ENCODE results near the gene PDCD1.

- no peak for TF ChIP-seq CTCF (IDR thresholded peaks at IDR 0.05)
- TF ChIP-seq POLR2AphosphoS5 (IDR thresholded peaks at IDR 0.05) = no peak
These were observed 6.8 kb upstream of the PDCD1 start for GRCh38 chr2:241865416-241865956.

Measured in upper lobe of left lung (tissue), 4 donors.